Fibroblast of villous mesenchyme (primary cell): ENCODE measurements around the gene RAE1. TPM values are rescaled to one million over a fixed set of nuclear protein-coding genes. Genes with fewer than 3 reads are reported as not detected.

Experiments used
- DNase-seq: peaks from one replicate; pipeline ENCODE4 v3.0.0-alpha.2; 2010; ENCODE audit warnings: low read depth
- H3K4me3 ChIP-seq: 2 replicates; pipeline ENCODE4 v1.5.1; 2011; ENCODE audit warnings: low read depth, mild to moderate bottlenecking, low read length
- CTCF ChIP-seq: IDR thresholded peaks from 2 replicates; pipeline ENCODE4 v1.5.1; 2012; ENCODE audit warnings: low read depth, mild to moderate bottlenecking, low read length; ENCODE audit not compliant: insufficient read depth
- total RNA-seq: library from RNA; depleted of rRNA; stranded (reverse); fragments of >200 nt; gene quantifications from 2 replicates; pipeline ENCODE4 v1.2.3, GENCODE V29; 2012

The RAE1 gene
- total RNA-seq, 1 donor = 28.5 TPM

- H3K4me3 ChIP-seq = no peak overlapping the region
- no peak for TF ChIP-seq CTCF
- no peak for DNase-seq
These were observed 33.2 kb upstream of the RAE1 start for GRCh38 chr20:57317789-57318371.

- no peak for TF ChIP-seq CTCF
- no peak for DNase-seq
- H3K4me3 ChIP-seq = no peak overlapping the region
These were observed 31.5 kb upstream of the RAE1 start for GRCh38 chr20:57319584-57319983.

- no peak for DNase-seq
- TF ChIP-seq CTCF = no peak
- H3K4me3 ChIP-seq = no peak overlapping the region
These were observed 30.7 kb upstream of the RAE1 start for GRCh38 chr20:57320358-57320757.

- DNase-seq = no peak
- TF ChIP-seq CTCF = no peak
- no peak overlapping the region for H3K4me3 ChIP-seq
These were observed 29.9 kb upstream of the RAE1 start for GRCh38 chr20:57321142-57321541.

GRCh38 chr20:57322476-57322875, 28.6 kb upstream of the RAE1 start:
- no peak overlapping the region for H3K4me3 ChIP-seq
- TF ChIP-seq CTCF = no peak
- no peak for DNase-seq

GRCh38 chr20:57323034-57323433, 28.0 kb upstream of the RAE1 start:
- no peak for TF ChIP-seq CTCF
- no peak overlapping the region for H3K4me3 ChIP-seq
- peak; percentile 13 for DNase-seq
